IMR-90 (cell line): ENCODE results near the gene EIF4B.

Source experiments
- CEBPB ChIP-seq: IDR thresholded peaks from 2 replicates; pipeline ENCODE4 v1.6.1; 2012; ENCODE audit warnings: low read depth, low read length, improper control_type of control experiment
- CTCF ChIP-seq: conservative IDR thresholded peaks from 2 replicates; pipeline ENCODE4 v1.5.1; 2012; ENCODE audit warnings: mild to moderate bottlenecking, low read depth, low read length, improper control_type of control experiment
- POLR2A ChIP-seq: IDR thresholded peaks from 2 replicates; pipeline ENCODE4 v1.6.1; 2012; ENCODE audit warnings: mild to moderate bottlenecking, low read depth, low read length
- SMC3 ChIP-seq: fragments of 150-350 bp; IDR thresholded peaks from 2 replicates; pipeline ENCODE4 v1.6.1; 2016; ENCODE audit warnings: low read depth, mild to moderate bottlenecking, antibody characterized with exemption, low read length, moderate library complexity

- no peak for TF ChIP-seq CEBPB
- TF ChIP-seq CTCF, result no peak
- TF ChIP-seq POLR2A, result peak; percentile 55
- no peak for TF ChIP-seq SMC3
Measured at GRCh38 chr12:53006810-53007309, 604 bp downstream of the EIF4B start.
